ENCODE results near the gene WDFY3.
"Not testable (repeated sequence)": the region's sequence is repeated elsewhere in the genome, so short reads cannot be mapped to it uniquely, and the experiment has no call there.

The WDFY3 gene

GRCh38 chr4:84710548-84710947, 255.9 kb downstream of the WDFY3 start:
- DNase-seq (ENCODE audit: low spot score): no peak

GRCh38 chr4:84708406-84709135, 257.9 kb downstream of the WDFY3 start:
- no peak for DNase-seq (ENCODE audit: low spot score)

- no peak for DNase-seq (ENCODE audit: low spot score)
Observed at GRCh38 chr4:84706286-84706685, 260.2 kb downstream of the WDFY3 start.

GRCh38 chr4:84699001-84699671, 267.4 kb downstream of the WDFY3 start:
- no peak for DNase-seq (ENCODE audit: low spot score)

- DNase-seq (ENCODE audit: low spot score): no peak
Observed at GRCh38 chr4:84697615-84698201, 268.8 kb downstream of the WDFY3 start.

- DNase-seq (ENCODE audit: low spot score): no peak
Observed at GRCh38 chr4:84697159-84697558, 269.3 kb downstream of the WDFY3 start.

- no peak for DNase-seq (ENCODE audit: low spot score)
Observed at GRCh38 chr4:84691800-84692199, 274.7 kb downstream of the WDFY3 start.

GRCh38 chr4:84691170-84691691, 275.3 kb downstream of the WDFY3 start:
- DNase-seq (ENCODE audit: low spot score): no peak

- DNase-seq (ENCODE audit: low spot score): no peak
Observed at GRCh38 chr4:84690481-84690880, 276.0 kb downstream of the WDFY3 start.

- DNase-seq (ENCODE audit: low spot score): no peak
Observed at GRCh38 chr4:84689197-84689596, 277.3 kb downstream of the WDFY3 start.

GRCh38 chr4:84688605-84689004, 277.9 kb downstream of the WDFY3 start:
- DNase-seq (ENCODE audit: low spot score): no peak

- no peak for DNase-seq (ENCODE audit: low spot score)
Observed at GRCh38 chr4:84685105-84685504, 281.4 kb downstream of the WDFY3 start.

- DNase-seq (ENCODE audit: low spot score): no peak
Observed at GRCh38 chr4:84684361-84684760, 282.1 kb downstream of the WDFY3 start.

- no peak for DNase-seq (ENCODE audit: low spot score)
Observed at GRCh38 chr4:84683064-84683850, 283.2 kb downstream of the WDFY3 start.

- not testable (repeated sequence) for DNase-seq (ENCODE audit: low spot score)
Observed at GRCh38 chr4:84682661-84683060, 283.8 kb downstream of the WDFY3 start.

GRCh38 chr4:84681486-84682274, 284.8 kb downstream of the WDFY3 start:
- peak; percentile 67 for DNase-seq (ENCODE audit: low spot score)

GRCh38 chr4:84680956-84681355, 285.5 kb downstream of the WDFY3 start:
- no peak for DNase-seq (ENCODE audit: low spot score)

- no peak for DNase-seq (ENCODE audit: low spot score)
Observed at GRCh38 chr4:84678976-84679744, 287.3 kb downstream of the WDFY3 start.

- no peak for DNase-seq (ENCODE audit: low spot score)
Observed at GRCh38 chr4:84677995-84678394, 288.5 kb downstream of the WDFY3 start.

GRCh38 chr4:84677093-84677492, 289.4 kb downstream of the WDFY3 start:
- DNase-seq (ENCODE audit: low spot score): no peak
